Caco-2 (cell line): ENCODE measurements around the gene GPR137C. TPM values are rescaled to one million over a fixed set of nuclear protein-coding genes. Genes with fewer than 3 reads are reported as not detected.

Experiments
- BruUV-seq: library from RNA; stranded (reverse); fragments of 400-500 nt; replicated peaks from 2 replicates; lab custom pipeline; 2021; lab: Mats Ljungman, UMichigan
- CTCF ChIA-PET: fragments of 300-600 bp; sonication (Branson Sonifier 250); formaldehyde crosslinking; loops from one replicate; lab custom pipeline; 2022; ENCODE audit warnings: antibody characterized with exemption; lab: Charles Lee
- POLR2A ChIA-PET: fragments of 300-600 bp; sonication (Branson Sonifier 250); formaldehyde crosslinking; loops from one replicate; lab custom pipeline; 2022; ENCODE audit warnings: antibody characterized with exemption; lab: Charles Lee
- DNase-seq, 2 experiments: peaks; one replicate each; pipeline versions ENCODE4 v3.0.0 to v3.0.0-alpha.2; 2020 to 2022
- H3K27me3 ChIP-seq: replicated peaks from 2 replicates; pipeline ENCODE4 v1.6.0; 2011; ENCODE audit warnings: low read length; ENCODE audit not compliant: control insufficient read depth, insufficient read depth
- H3K36me3 ChIP-seq: 2 replicates; pipeline ENCODE4 v1.5.1; 2011; ENCODE audit warnings: low read length; ENCODE audit not compliant: control insufficient read depth, insufficient read depth
- H3K4me1 ChIP-seq: fragments of 250-450 bp; sonication (Bioruptor Pico); 2 replicates; pipeline ENCODE4 v1.5.1; 2020; ENCODE audit warnings: mild to moderate bottlenecking
- H3K4me3 ChIP-seq: 2 replicates; pipeline ENCODE4 v1.5.1; 2011; ENCODE audit warnings: low read depth, mild to moderate bottlenecking, control low read depth, low read length
- H3K9me3 ChIP-seq: fragments of 250-450 bp; sonication (Bioruptor Pico); 2 replicates; pipeline ENCODE4 v1.5.1; 2020; ENCODE audit warnings: mild to moderate bottlenecking, moderate library complexity
- H3K27ac Mint-ChIP-seq: one replicate; pipeline ENCODE4 v1.8.0; 2022; ENCODE audit warnings: mixed read lengths; ENCODE audit not compliant: unreplicated experiment
- H3K27me3 Mint-ChIP-seq: one replicate; pipeline ENCODE4 v1.8.0; 2022; ENCODE audit warnings: mixed read lengths; ENCODE audit not compliant: insufficient read depth, unreplicated experiment
- H3K36me3 Mint-ChIP-seq: one replicate; pipeline ENCODE4 v1.8.0; 2022; ENCODE audit warnings: mild to moderate bottlenecking, mixed read lengths; ENCODE audit not compliant: insufficient read depth, unreplicated experiment
- H3K4me1 Mint-ChIP-seq: one replicate; pipeline ENCODE4 v1.8.0; 2022; ENCODE audit warnings: low read depth, mixed read lengths; ENCODE audit not compliant: unreplicated experiment
- H3K4me3 Mint-ChIP-seq: one replicate; pipeline ENCODE4 v1.8.0; 2022; ENCODE audit warnings: mild to moderate bottlenecking, moderate library complexity, mixed read lengths; ENCODE audit not compliant: unreplicated experiment
- H3K9me3 Mint-ChIP-seq: one replicate; pipeline ENCODE4 v1.8.0; 2022; ENCODE audit warnings: mixed read lengths; ENCODE audit not compliant: unreplicated experiment
- CTCF ChIP-seq, 2 experiments: fragments of 200-600 bp in 1 of 2; IDR thresholded peaks; 1 replicate in 1 of 2; 2 replicates in 1 of 2; pipeline versions ENCODE4 v1.5.1 to v1.8.0; 2011 to 2022; ENCODE audit warnings: antibody characterized with exemption in 1 of 2, control low read depth in 1 of 2, inconsistent platforms in 1 of 2, low read depth in 1 of 2, low read length in 1 of 2, mild to moderate bottlenecking in 1 of 2, moderate library complexity in 1 of 2; ENCODE audit not compliant: insufficient read depth in 1 of 2, severe bottlenecking in 1 of 2, unreplicated experiment in 1 of 2
- intact Hi-C: fragments of 100-400 bp; cut with micrococcal nuclease; formaldehyde crosslinking; loops from one replicate; pipeline ENCODE4 v1.10.0; 2022; ENCODE audit not compliant: unreplicated experiment
- total RNA-seq: library from RNA; stranded (reverse); gene quantifications from 2 replicates; pipeline ENCODE4 v1.2.3, GENCODE V29; 2022

Gene GPR137C
- total RNA-seq, 1 experiment from 2014 or later: 2.9 TPM

GRCh38 chr14:52618602-52619001 lies 66.0 kb downstream of the GPR137C start:
- ChIA-PET POLR2A (no interaction called here), CTCF (no interaction called here)
- no TSS peak for BruUV-seq

GRCh38 chr14:52619687-52620086 lies 67.1 kb downstream of the GPR137C start:
- Mint-ChIP-seq H3K27me3 (no peaks in the 10 kb centered on the region), H3K4me1 (no peaks in the 10 kb centered on the region), H3K36me3 (no peaks in the 10 kb centered on the region), H3K4me3 (no peak overlapping the region), H3K27ac (no peak overlapping the region), H3K9me3 (no peaks in the 10 kb centered on the region)
- TF ChIP-seq CTCF (IDR thresholded peaks at IDR 0.05; ENCODE audit: insufficient read depth in 1 of 2, low read depth in 1 of 2, low read length in 1 of 2, severe bottlenecking in 1 of 2, unreplicated experiment in 1 of 2): no peak
- Histone ChIP-seq H3K27me3 (no peaks in the 10 kb centered on the region), H3K36me3 (no peaks in the 10 kb centered on the region), H3K9me3 (no peaks in the 10 kb centered on the region), H3K4me3 (no peak overlapping the region), H3K4me1 (no peaks in the 10 kb centered on the region)
- intact Hi-C loops: no loop called here
- no TSS peak for BruUV-seq
- CTCF ChIA-PET: no interaction called here
- POLR2A ChIA-PET: no interaction called here
- no peak for DNase-seq

More at GRCh38 chr14:52618602-52619001, 66.0 kb downstream of the GPR137C start:
- no peak for TF ChIP-seq CTCF (IDR thresholded peaks at IDR 0.05; ENCODE audit: insufficient read depth in 1 of 2, low read depth in 1 of 2, low read length in 1 of 2, severe bottlenecking in 1 of 2, unreplicated experiment in 1 of 2)
- Mint-ChIP-seq H3K9me3 (no peaks in the 10 kb centered on the region), H3K27me3 (no peaks in the 10 kb centered on the region), H3K4me3 (no peak overlapping the region), H3K4me1 (no peaks in the 10 kb centered on the region), H3K27ac (no peak overlapping the region), H3K36me3 (no peaks in the 10 kb centered on the region)
- Histone ChIP-seq H3K27me3 (no peaks in the 10 kb centered on the region), H3K4me1 (no peaks in the 10 kb centered on the region), H3K9me3 (no peaks in the 10 kb centered on the region), H3K36me3 (no peaks in the 10 kb centered on the region), H3K4me3 (no peak overlapping the region)
- no peak for DNase-seq
- intact Hi-C loops: no loop called here

- Histone ChIP-seq H3K9me3 (no peaks in the 10 kb centered on the region), H3K36me3 (peaks cover 3% of the 10 kb centered on the region), H3K4me3 (no peak overlapping the region), H3K27me3 (no peaks in the 10 kb centered on the region), H3K4me1 (no peaks in the 10 kb centered on the region; the same call in 1 of the 2 replicates)
- no peak for TF ChIP-seq CTCF (IDR thresholded peaks at IDR 0.05; ENCODE audit: insufficient read depth in 1 of 2, low read depth in 1 of 2, low read length in 1 of 2, severe bottlenecking in 1 of 2, unreplicated experiment in 1 of 2)
- Mint-ChIP-seq H3K36me3 (peaks cover 24% of the 10 kb centered on the region), H3K27me3 (no peaks in the 10 kb centered on the region), H3K27ac (no peak overlapping the region), H3K4me1 (no peaks in the 10 kb centered on the region), H3K9me3 (peaks cover 15% of the 10 kb centered on the region), H3K4me3 (no peak overlapping the region)
- ChIA-PET CTCF (interaction anchor here (0.6 kb wide), 1 partner anchor 672 kb away, joined by 3 read pairs; no protein-coding TSS in a partner anchor), POLR2A (no interaction called here)
- intact Hi-C loops: no loop called here
- no TSS peak for BruUV-seq
- DNase-seq: no peak
Observed at GRCh38 chr14:52640137-52640536, 87.5 kb downstream of the GPR137C start.
